IMR-90 (cell line): Measurements from ENCODE around the gene HPSE2. TPM values are rescaled to one million over a fixed set of nuclear protein-coding genes. Genes with fewer than 3 reads are reported as not detected.

Source experiments
- ATAC-seq: fragments of 200-7000 bp; cut with Tn5 transposase; 2 replicates; pipeline ENCODE4 v1.9.1; 2020; ENCODE audit warnings: low read depth, mild to moderate bottlenecking, moderate library complexity
- BruUV-seq: library from RNA; stranded (reverse); fragments of 400-500 nt; replicated peaks from 2 replicates; lab custom pipeline; 2021; lab: Mats Ljungman, UMichigan
- CTCF ChIA-PET: fragments of 300-600 bp; formaldehyde crosslinking; extraction: SDS; loops from one replicate; lab custom pipeline; 2021; ENCODE audit warnings: antibody characterized with exemption; lab: Yijun Ruan, JAX
- POLR2A ChIA-PET: fragments of 300-600 bp; sonication (Branson Sonifier 250); formaldehyde crosslinking; loops from one replicate; lab custom pipeline; 2022; ENCODE audit warnings: antibody characterized with exemption; ENCODE audit not compliant: unreplicated experiment; lab: Charles Lee
- DNase-seq: peaks from one replicate; pipeline ENCODE4 v3.0.0; 2013
- H2AFZ ChIP-seq: replicated peaks from 2 replicates; pipeline ENCODE3; 2013; ENCODE audit warnings: low read length, mild to moderate bottlenecking; ENCODE audit not compliant: poor library complexity
- H2AK5ac ChIP-seq: 2 replicates; pipeline ENCODE4 v1.6.1; 2013; ENCODE audit warnings: low read depth, low read length, inconsistent platforms
- H2AK9ac ChIP-seq: replicated peaks from 2 replicates; pipeline ENCODE3; 2013; ENCODE audit warnings: mild to moderate bottlenecking, low read depth, low read length, moderate library complexity; ENCODE audit not compliant: poor library complexity
- H2BK120ac ChIP-seq: 2 replicates; pipeline ENCODE4 v1.6.1; 2013; ENCODE audit warnings: low read depth, low read length, inconsistent platforms
- H2BK15ac ChIP-seq: 3 replicates; pipeline ENCODE4 v1.6.1; 2013; ENCODE audit warnings: low read depth, low read length, inconsistent platforms
- H2BK20ac ChIP-seq: 2 replicates; pipeline ENCODE4 v1.6.1; 2013; ENCODE audit warnings: low read depth, mild to moderate bottlenecking, inconsistent platforms, low read length, moderate library complexity
- H2BK5ac ChIP-seq: 2 replicates; pipeline ENCODE4 v1.6.1; 2013; ENCODE audit warnings: mild to moderate bottlenecking, low read depth, low read length, inconsistent platforms; ENCODE audit not compliant: poor library complexity, severe bottlenecking
- H3K14ac ChIP-seq: replicated peaks from 2 replicates; pipeline ENCODE4 v1.6.1; 2013; ENCODE audit warnings: low read depth, low read length, inconsistent platforms
- H3K18ac ChIP-seq: 2 replicates; pipeline ENCODE4 v1.6.1; 2013; ENCODE audit warnings: low read depth, low read length, control low read depth
- H3K23ac ChIP-seq: 2 replicates; pipeline ENCODE4 v1.6.1; 2013; ENCODE audit warnings: low read depth, low read length, inconsistent platforms
- H3K27ac ChIP-seq: 2 replicates; pipeline ENCODE4 v1.5.1; 2013; ENCODE audit warnings: mild to moderate bottlenecking, control low read depth, low read length; ENCODE audit not compliant: insufficient read depth
- H3K27me3 ChIP-seq: 2 replicates; pipeline ENCODE4 v1.6.1; 2013; ENCODE audit warnings: low read length; ENCODE audit not compliant: control insufficient read depth, insufficient read depth
- H3K36me3 ChIP-seq: 2 replicates; pipeline ENCODE4 v1.6.1; 2013; ENCODE audit warnings: low read length, mixed read lengths; ENCODE audit not compliant: control insufficient read depth, insufficient read depth
- H3K4ac ChIP-seq: 2 replicates; pipeline ENCODE4 v1.6.1; 2013; ENCODE audit warnings: low read depth, low read length, inconsistent platforms
- H3K4me1 ChIP-seq: 2 replicates; pipeline ENCODE4 v1.6.1; 2013; ENCODE audit warnings: low read length, mixed read lengths; ENCODE audit not compliant: control insufficient read depth, insufficient read depth
- H3K4me2 ChIP-seq: 2 replicates; pipeline ENCODE4 v1.6.1; 2013; ENCODE audit warnings: low read depth, mild to moderate bottlenecking, control low read depth, low read length, moderate library complexity
- H3K4me3 ChIP-seq: 2 replicates; pipeline ENCODE4 v1.5.1; 2013; ENCODE audit warnings: low read depth, mild to moderate bottlenecking, control low read depth, low read length, moderate library complexity; ENCODE audit not compliant: insufficient read depth
- H3K56ac ChIP-seq: 2 replicates; pipeline ENCODE4 v1.6.1; 2013; ENCODE audit warnings: low read length, inconsistent platforms; ENCODE audit not compliant: insufficient read depth; ENCODE audit errors: extremely low read depth
- H3K79me1 ChIP-seq, 2 experiments: 2 replicates each; pipeline ENCODE4 v1.6.1; 2013; ENCODE audit warnings: low read length in 2 of 2, inconsistent platforms in 1 of 2, low read depth in 1 of 2
- H3K9ac ChIP-seq: 2 replicates; pipeline ENCODE4 v1.6.1; 2013; ENCODE audit warnings: low read depth, low read length, control low read depth
- H3K9me1 ChIP-seq: 2 replicates; pipeline ENCODE4 v1.6.1; 2013; ENCODE audit warnings: low read length, inconsistent platforms; ENCODE audit not compliant: insufficient read depth
- H3K9me3 ChIP-seq: 2 replicates; pipeline ENCODE4 v1.6.1; 2013; ENCODE audit warnings: low read length; ENCODE audit not compliant: control insufficient read depth, insufficient read depth
- H4K20me1 ChIP-seq: 2 replicates; pipeline ENCODE4 v1.6.1; 2013; ENCODE audit warnings: low read length, inconsistent platforms; ENCODE audit not compliant: insufficient read depth
- H4K5ac ChIP-seq: 2 replicates; pipeline ENCODE4 v1.6.1; 2013; ENCODE audit warnings: mild to moderate bottlenecking, low read depth, low read length, control low read depth
- H4K8ac ChIP-seq, 2 experiments: 2 replicates each; pipeline ENCODE4 v1.6.1; 2013; ENCODE audit warnings: low read depth in 2 of 2, low read length in 2 of 2, control low read depth in 1 of 2, inconsistent platforms in 1 of 2
- H4K91ac ChIP-seq: 2 replicates; pipeline ENCODE4 v1.6.1; 2013; ENCODE audit warnings: low read depth, low read length, inconsistent platforms; ENCODE audit not compliant: insufficient read depth
- CHD1 ChIP-seq: IDR thresholded peaks from 2 replicates; pipeline ENCODE4 v1.6.1; 2012; ENCODE audit warnings: low read depth, low read length, improper control_type of control experiment
- CTCF ChIP-seq: conservative IDR thresholded peaks from 2 replicates; pipeline ENCODE4 v1.5.1; 2012; ENCODE audit warnings: mild to moderate bottlenecking, low read depth, low read length, improper control_type of control experiment
- FOS ChIP-seq: fragments of 150-350 bp; IDR thresholded peaks from 2 replicates; pipeline ENCODE4 v1.6.1; 2016; ENCODE audit warnings: low read depth, low read length
- MAFK ChIP-seq: IDR thresholded peaks from 2 replicates; pipeline ENCODE4 v1.6.1; 2012; ENCODE audit warnings: low read depth, low read length, improper control_type of control experiment
- MAZ ChIP-seq: IDR thresholded peaks from 2 replicates; pipeline ENCODE4 v1.6.1; 2012; ENCODE audit warnings: low read depth, mild to moderate bottlenecking, low read length, improper control_type of control experiment, moderate library complexity, borderline replicate concordance
- NFE2L2 ChIP-seq: fragments of 150-350 bp; IDR thresholded peaks from 2 replicates; pipeline ENCODE4 v1.6.1; 2016; ENCODE audit warnings: low read depth, mild to moderate bottlenecking, low read length
- RAD21 ChIP-seq: IDR thresholded peaks from 2 replicates; pipeline ENCODE4 v1.6.1; 2012; ENCODE audit warnings: low read length, improper control_type of control experiment
- RFX5 ChIP-seq: IDR thresholded peaks from 2 replicates; pipeline ENCODE4 v1.8.0; 2012; ENCODE audit warnings: low read depth, mild to moderate bottlenecking, low read length, moderate library complexity
- USF2 ChIP-seq: fragments of 150-350 bp; IDR thresholded peaks from 2 replicates; pipeline ENCODE4 v1.6.1; 2017; ENCODE audit warnings: mild to moderate bottlenecking, antibody characterized with exemption, low read length, low read depth
- WGBS, 2 experiments: methylation state at CpG; one replicate each; pipeline versions ENCODE4 v1.1.5 to v1.1.7; 2013; ENCODE audit warnings: missing lambda C conversion rate in 2 of 2; ENCODE audit not compliant: insufficient read length in 1 of 2; ENCODE audit errors: extremely low coverage in 2 of 2; 5-methylcytosine and 5-hydroxymethylcytosine counted together
- dilution Hi-C: fragments of 300-500 bp; cut with HindIII; formaldehyde crosslinking; loops from one replicate; pipeline ENCODE4 v1.14.3; 2018; ENCODE audit warnings: low sequenced_read_pairs; ENCODE audit not compliant: unreplicated experiment
- in situ Hi-C: fragments of 300-500 bp; cut with MboI; formaldehyde crosslinking; loops from 3 replicates; pipeline ENCODE4 v1.14.3; 2019; ENCODE audit warnings: low sequenced_read_pairs, inconsistent platforms, mixed read lengths
- intact Hi-C: fragments of 100-400 bp; cut with micrococcal nuclease; formaldehyde crosslinking; loops from 2 replicates; pipeline ENCODE4 v1.10.0; 2022
- polyA plus RNA-seq, 3 experiments: library from polyadenylated mRNA; depleted of rRNA; stranded (reverse); fragments of >200 nt; gene quantifications; 2 replicates each; pipeline ENCODE4 v1.2.3, GENCODE V29; 2012; ENCODE audit warnings: low replicate concordance in 1 of 3
- total RNA-seq: library from RNA; depleted of rRNA; stranded (reverse); fragments of >200 nt; gene quantifications from 2 replicates; pipeline ENCODE4 v1.2.3, GENCODE V29; 2012

The HPSE2 gene
- total and polyA plus RNA-seq, 2 of the 4 experiments (the other 2 are of a cell fraction), result not detected

GRCh38 chr10:98745645-98746044 lies 490.0 kb downstream of the HPSE2 start:
- H3K4me3 ChIP-seq, result no peak overlapping the region
- no peaks in the 10 kb centered on the region for H3K4me1 ChIP-seq
- H3K27ac ChIP-seq, result no peak overlapping the region
- H3K14ac ChIP-seq, result no peak overlapping the region
- H2AK5ac ChIP-seq, result no peak overlapping the region
- in situ Hi-C loops, result no loop called here
- H3K27me3 ChIP-seq, result no peaks in the 10 kb centered on the region
- DNase-seq (no peak), ATAC-seq (no peak)
- H2AK9ac ChIP-seq, result no peak overlapping the region
- no peak overlapping the region for H4K5ac ChIP-seq
- intact Hi-C loops, result loop anchor here (1.0 kb wide), 1 partner anchor 500 kb away; no protein-coding TSS in a partner anchor
- no peak overlapping the region for H3K56ac ChIP-seq
- H2AFZ ChIP-seq, result no peak overlapping the region
- no peak overlapping the region for H4K91ac ChIP-seq
- H3K79me1 ChIP-seq, result no peaks in the 10 kb centered on the region
- H3K4ac ChIP-seq, result no peak overlapping the region
- no CpG with 5 or more reads among the region's 2 CpGs for WGBS, 2 experiments
- H3K36me3 ChIP-seq, result no peaks in the 10 kb centered on the region
- H2BK15ac ChIP-seq, result no peak overlapping the region
- H2BK5ac ChIP-seq, result no peak overlapping the region
- no peak overlapping the region for H4K8ac ChIP-seq
- no peaks in the 10 kb centered on the region for H4K20me1 ChIP-seq
- no peaks in the 10 kb centered on the region for H3K9me3 ChIP-seq
- TF ChIP-seq MAFK (no peak), NFE2L2 (no peak), CTCF (no peak), FOS (no peak), CHD1 (no peak), MAZ (no peak), USF2 (no peak), RAD21 (no peak), RFX5 (no peak)
- ChIA-PET POLR2A (no interaction called here), CTCF (no interaction called here)
- no peak overlapping the region for H3K4me2 ChIP-seq
- H2BK120ac ChIP-seq, result no peak overlapping the region
- no peak overlapping the region for H3K23ac ChIP-seq
- H3K18ac ChIP-seq, result no peak overlapping the region
- no peak overlapping the region for H3K9ac ChIP-seq
- no peak overlapping the region for H2BK20ac ChIP-seq
- dilution Hi-C loops, result no loop called here
- H3K9me1 ChIP-seq, result no peaks in the 10 kb centered on the region
- BruUV-seq, result no TSS peak
